AG04450 (cell line): ENCODE measurements around the gene C16orf86. TPM values are rescaled to one million over a fixed set of nuclear protein-coding genes. Genes with fewer than 3 reads are reported as not detected.

Source experiments
- CTCF ChIA-PET: fragments of 300-600, 350-600 bp; formaldehyde crosslinking; extraction: SDS; loops from one replicate; lab custom pipeline; 2022; ENCODE audit warnings: antibody characterized with exemption, inconsistent platforms; lab: Charles Lee
- POLR2A ChIA-PET: fragments of 350-600 bp; formaldehyde crosslinking; extraction: SDS; loops from one replicate; lab custom pipeline; 2021; ENCODE audit warnings: antibody characterized with exemption, inconsistent platforms; lab: Yijun Ruan, JAX
- DNase-seq: peaks from one replicate; pipeline ENCODE4 v3.0.0-alpha.2; 2011; ENCODE audit warnings: low read depth, low spot score
- H3K27ac ChIP-seq: one replicate; pipeline ENCODE4 v1.5.1; 2012; ENCODE audit warnings: low read depth, low read length, control low read depth
- H3K27me3 ChIP-seq: one replicate; pipeline ENCODE4 v1.6.0; 2012; ENCODE audit warnings: low read length; ENCODE audit not compliant: control insufficient read depth, insufficient read depth
- H3K4me3 ChIP-seq: 2 replicates; pipeline ENCODE4 v1.5.1; 2011; ENCODE audit warnings: mild to moderate bottlenecking, low read depth, low read length, control low read depth
- H3K9me3 ChIP-seq: 2 replicates; pipeline ENCODE4 v1.5.1; 2012; ENCODE audit warnings: low read length; ENCODE audit not compliant: control insufficient read depth, insufficient read depth
- CTCF ChIP-seq: IDR thresholded peaks from 2 replicates; pipeline ENCODE4 v1.5.1; 2011; ENCODE audit warnings: low read depth, low read length, control low read depth, inconsistent platforms
- polyA plus RNA-seq: library from polyadenylated mRNA; depleted of rRNA; stranded (reverse); fragments of >200 nt; gene quantifications from 2 replicates; pipeline ENCODE4 v1.2.3, GENCODE V29; 2011

C16orf86 gene
- polyA plus RNA-seq, 1 experiment = 0.56 TPM

GRCh38 chr16:67667817-67668494 lies 1.3 kb downstream of the C16orf86 start:
- Histone ChIP-seq H3K4me3 (no peak overlapping the region), H3K27me3 (no peaks in the 10 kb centered on the region), H3K27ac (peak overlapping the region; percentile 57), H3K9me3 (no peaks in the 10 kb centered on the region)
- peak; percentile 79 for DNase-seq
- POLR2A ChIA-PET = interaction anchor here (1.2 kb wide), 1 partner anchor 147 kb away, joined by 3 read pairs; no protein-coding TSS in a partner anchor
- TF ChIP-seq CTCF = peak; percentile 91
- CTCF ChIA-PET = interaction anchor here (0.6 to 11.4 kb wide), 17 partner anchors 9 to 220 kb away, joined by 3 to 181 read pairs (median 3); partner anchors contain the start of genes ATP6V0D1 and CTCF

- no peak for DNase-seq
- 0 out of 2 replicates have a peak, but pooled peaks have one; percentile 1 for TF ChIP-seq CTCF
- Histone ChIP-seq H3K27me3 (no peaks in the 10 kb centered on the region), H3K4me3 (no peak overlapping the region), H3K27ac (no peak overlapping the region), H3K9me3 (no peaks in the 10 kb centered on the region)
- CTCF ChIA-PET = interaction anchor here (0.6 to 11.4 kb wide), 12 partner anchors 11 to 187 kb away, joined by 3 to 181 read pairs (median 6); partner anchors contain the start of genes ATP6V0D1 and CTCF
- POLR2A ChIA-PET = no interaction called here
Measured at GRCh38 chr16:67668495-67669157, 2.0 kb downstream of the C16orf86 start.

DNA sequence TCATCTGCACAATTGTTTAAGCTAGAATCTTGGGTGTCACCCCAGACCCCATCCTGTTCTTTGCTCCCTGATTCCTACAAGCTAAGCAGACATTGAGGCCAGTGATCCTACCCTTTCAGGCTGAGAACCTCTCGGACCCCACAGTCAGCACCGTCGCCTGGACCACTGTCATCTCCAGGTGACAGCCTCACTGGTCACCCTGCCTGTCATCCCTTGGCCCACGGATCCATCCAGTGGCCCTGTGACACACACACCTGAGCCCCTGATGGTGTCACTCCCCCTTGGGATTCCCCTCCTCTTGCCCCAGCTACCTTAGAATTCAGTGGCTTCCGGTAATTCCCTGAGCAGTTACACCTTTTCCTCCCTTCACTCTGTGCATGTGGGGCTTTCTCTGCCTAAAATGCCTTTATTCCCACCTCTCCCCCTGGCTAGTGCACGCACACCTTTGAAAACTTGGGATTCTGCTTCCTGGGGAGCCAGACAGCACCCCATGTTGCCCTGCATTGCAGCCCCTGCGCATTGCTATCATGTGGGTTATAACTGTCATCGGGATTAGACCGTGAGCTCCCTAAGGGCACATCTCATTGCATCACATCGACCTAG lies 3.0 kb downstream of the C16orf86 start:
- TF ChIP-seq CTCF = no peak
- ChIA-PET POLR2A (no interaction called here), CTCF (interaction anchor here (1.0 to 11.4 kb wide), 3 partner anchors 122 to 147 kb away, joined by 5 to 181 read pairs (median 11); no protein-coding TSS in a partner anchor)

GRCh38 chr16:67672306-67672705 lies 5.7 kb downstream of the C16orf86 start:
- H3K9me3 ChIP-seq = no peaks in the 10 kb centered on the region
- ChIA-PET POLR2A (interaction anchor here (0.5 to 0.9 kb wide), 3 partner anchors 110 to 252 kb away, joined by 3 to 5 read pairs (median 5); partner anchors contain the start of gene CTCF), CTCF (interaction anchor here (0.6 to 11.4 kb wide), 17 partner anchors 11 to 258 kb away, joined by 3 to 181 read pairs (median 5); partner anchors contain the start of genes NRN1L, RANBP10 and TSNAXIP1)
- no peak for DNase-seq
- no peak overlapping the region for H3K4me3 ChIP-seq
- H3K27ac ChIP-seq = no peak overlapping the region
- no peaks in the 10 kb centered on the region for H3K27me3 ChIP-seq
- no peak for TF ChIP-seq CTCF

More for the DNA sequence above, 3.0 kb downstream of the C16orf86 start:
- Histone ChIP-seq H3K9me3 (no peaks in the 10 kb centered on the region), H3K27ac (no peak overlapping the region), H3K27me3 (no peaks in the 10 kb centered on the region), H3K4me3 (no peak overlapping the region)
- no peak for DNase-seq
